Myocyte (in vitro differentiated cells): ENCODE results near the gene C9orf78. TPM values are rescaled to one million over a fixed set of nuclear protein-coding genes. Genes with fewer than 3 reads are reported as not detected.
A peak's percentile ranks its signal among the peaks of the same experiment; 100 is the strongest.
"Not testable (repeated sequence)": the region's sequence is repeated elsewhere in the genome, so short reads cannot be mapped to it uniquely, and the experiment has no call there.

ENCODE experiments used
- DNase-seq: peaks from one replicate; pipeline ENCODE4 v3.0.0-alpha.2; 2012; ENCODE audit warnings: low read depth
- total RNA-seq: library from RNA; depleted of rRNA; stranded (reverse); fragments of >200 nt; gene quantifications from 2 replicates; pipeline ENCODE4 v1.2.3, GENCODE V29; 2014

The C9orf78 gene
- total RNA-seq, 1 donor from 2014 or later, result 48.0 TPM

DNA sequence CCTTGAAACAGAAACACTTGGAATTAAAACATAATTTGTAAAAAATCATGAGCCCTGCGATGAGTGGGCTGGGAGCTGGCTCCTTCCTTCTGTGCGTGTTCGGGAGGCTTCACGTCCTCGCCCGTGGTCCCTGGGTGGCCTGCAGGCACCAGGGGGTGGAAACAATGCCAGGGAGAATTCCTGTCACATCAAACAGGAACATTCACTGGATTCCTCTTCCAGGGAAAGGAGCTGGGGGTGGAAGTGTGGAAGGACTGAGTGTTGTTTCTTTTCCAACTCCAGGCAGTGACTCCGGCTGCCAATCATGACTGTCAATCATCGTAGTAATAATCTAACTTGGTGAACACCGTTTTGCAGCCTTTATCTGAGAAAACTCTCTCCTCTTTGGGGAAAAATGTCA lies 21.4 kb downstream of the C9orf78 start:
- DNase-seq, result no peak

DNA sequence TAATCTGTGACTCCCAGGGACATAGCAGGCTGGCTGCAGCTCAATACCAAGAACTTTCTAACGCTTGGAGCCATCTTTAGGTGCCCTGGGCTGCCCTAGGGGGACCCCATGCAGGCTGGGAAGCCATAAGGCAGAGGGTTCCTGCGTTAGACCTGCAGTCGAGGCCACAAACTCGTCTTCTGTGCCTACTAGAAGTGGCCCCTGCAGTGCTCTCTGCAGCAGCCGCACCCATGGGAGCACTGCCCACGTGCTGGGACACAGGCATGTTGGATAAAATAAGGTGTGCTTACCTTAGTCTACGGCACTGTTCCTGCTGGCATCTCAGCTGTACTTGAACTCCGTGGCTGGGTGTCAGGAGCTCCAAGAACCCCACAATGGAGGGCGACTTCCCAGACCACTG lies 22.7 kb downstream of the C9orf78 start:
- no peak for DNase-seq

DNA sequence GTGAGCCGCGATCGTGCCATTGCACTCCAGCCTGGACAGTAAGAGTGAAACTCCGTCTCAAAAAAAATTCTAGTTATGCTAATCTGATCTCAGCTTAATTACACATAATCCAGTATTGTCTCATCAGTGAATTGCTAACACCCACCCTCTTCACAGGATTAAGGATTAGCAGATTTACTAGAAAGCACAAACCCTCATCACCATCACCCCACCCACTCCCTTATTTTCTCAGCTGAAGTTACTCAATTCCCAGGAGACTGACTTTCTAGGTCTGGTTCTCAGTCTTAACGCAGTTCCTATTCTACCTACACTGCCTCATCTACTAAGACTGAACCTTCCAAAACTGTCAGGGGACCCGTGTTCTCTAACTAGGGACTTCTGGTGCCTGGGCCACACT lies 23.1 kb downstream of the C9orf78 start:
- DNase-seq, result no peak

DNA sequence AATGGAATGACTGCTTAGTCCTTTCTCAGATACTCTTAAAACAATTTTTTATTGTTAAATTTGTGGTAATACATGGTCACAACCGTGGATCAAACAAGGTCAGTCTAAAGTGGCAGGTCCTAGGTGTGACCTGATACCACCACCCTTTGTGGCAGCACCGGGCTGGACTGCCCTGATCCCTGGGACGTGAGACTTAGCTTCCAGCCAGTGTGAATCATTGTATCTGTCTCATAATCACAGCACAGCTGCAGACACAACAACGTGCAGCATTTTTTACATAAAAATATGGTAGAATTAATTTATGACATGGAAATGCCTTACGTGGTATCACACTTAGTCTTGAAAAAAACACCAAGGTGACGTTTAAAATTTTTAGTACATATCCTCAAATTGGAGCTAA lies 24.3 kb downstream of the C9orf78 start:
- no peak for DNase-seq

DNA sequence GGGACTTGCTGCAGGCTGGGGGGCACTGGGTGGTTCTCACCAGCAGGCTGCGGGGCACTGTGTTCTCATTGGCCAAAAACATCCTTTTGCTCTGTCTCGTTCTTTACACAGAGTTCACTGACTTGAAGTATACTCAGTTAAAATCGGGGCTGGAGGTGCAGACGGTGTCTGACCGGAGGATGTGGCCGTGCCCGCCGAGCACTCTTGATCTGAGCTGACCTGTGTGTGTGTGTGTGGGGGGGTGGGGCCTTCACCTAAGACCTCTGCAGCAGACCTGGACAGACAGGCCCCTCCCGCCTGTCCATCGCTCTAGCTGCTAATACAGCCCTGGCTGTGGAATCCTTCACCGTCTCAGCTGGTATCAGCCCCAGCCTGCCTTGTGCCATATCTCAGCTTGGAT lies 25.0 kb downstream of the C9orf78 start:
- no peak for DNase-seq

DNA sequence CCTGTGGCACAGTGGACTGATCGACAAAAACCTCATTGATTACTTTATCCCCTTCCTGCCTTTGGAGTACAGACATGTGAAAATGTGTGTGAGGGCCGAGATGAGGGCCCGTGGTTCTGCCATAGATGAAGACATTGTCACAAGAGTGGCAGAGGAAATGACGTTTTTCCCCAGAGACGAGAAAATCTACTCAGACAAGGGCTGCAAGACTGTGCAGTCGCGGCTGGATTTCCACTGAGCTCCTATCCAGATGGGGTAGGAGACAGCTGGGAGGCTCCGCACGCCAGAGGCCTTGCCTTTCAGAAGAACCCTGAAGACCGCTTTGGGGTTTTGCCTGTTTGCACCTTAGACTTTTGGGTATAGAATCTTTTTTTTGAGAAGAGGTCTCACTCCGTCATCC lies 25.7 kb downstream of the C9orf78 start:
- no peak for DNase-seq

DNA sequence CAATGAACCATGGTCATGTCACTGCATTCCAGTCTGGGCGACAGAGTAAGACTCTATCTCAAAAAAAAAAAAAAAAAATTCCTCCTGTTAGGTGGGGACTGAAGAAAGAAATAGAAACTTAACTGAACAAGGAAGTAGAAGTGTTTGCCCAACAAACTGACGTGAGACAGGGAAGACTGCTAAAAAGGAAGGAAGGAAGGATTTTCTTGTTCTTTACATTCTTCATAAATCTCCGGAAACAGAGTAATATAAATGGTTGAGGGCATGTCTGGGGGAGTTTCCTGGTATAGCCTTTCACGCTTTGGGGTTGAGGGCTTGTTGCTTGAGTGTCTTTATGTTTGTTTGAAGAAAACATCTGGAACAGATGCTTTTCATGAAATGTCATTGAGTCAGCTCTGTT lies 29.0 kb downstream of the C9orf78 start:
- no peak for DNase-seq

DNA sequence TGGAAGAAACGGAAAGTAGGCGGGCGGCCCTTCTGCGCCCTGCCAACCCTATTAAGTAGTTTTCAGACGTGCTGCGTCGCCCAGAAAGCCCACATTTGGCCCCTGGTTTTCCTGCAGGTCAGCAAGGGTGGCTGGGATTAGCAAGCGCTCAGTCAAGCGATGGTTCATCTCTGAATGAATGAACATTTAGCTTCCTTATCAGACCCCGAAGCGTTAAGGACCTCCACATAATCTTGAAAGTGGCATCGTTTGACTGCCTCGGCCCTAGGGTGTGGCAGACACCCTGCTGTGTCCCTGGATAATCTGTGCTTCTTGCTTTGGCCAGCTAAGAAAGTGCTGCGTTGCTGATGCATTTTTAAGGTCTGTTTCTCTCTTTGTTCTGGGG lies 31.4 kb downstream of the C9orf78 start:
- no peak for DNase-seq

DNA sequence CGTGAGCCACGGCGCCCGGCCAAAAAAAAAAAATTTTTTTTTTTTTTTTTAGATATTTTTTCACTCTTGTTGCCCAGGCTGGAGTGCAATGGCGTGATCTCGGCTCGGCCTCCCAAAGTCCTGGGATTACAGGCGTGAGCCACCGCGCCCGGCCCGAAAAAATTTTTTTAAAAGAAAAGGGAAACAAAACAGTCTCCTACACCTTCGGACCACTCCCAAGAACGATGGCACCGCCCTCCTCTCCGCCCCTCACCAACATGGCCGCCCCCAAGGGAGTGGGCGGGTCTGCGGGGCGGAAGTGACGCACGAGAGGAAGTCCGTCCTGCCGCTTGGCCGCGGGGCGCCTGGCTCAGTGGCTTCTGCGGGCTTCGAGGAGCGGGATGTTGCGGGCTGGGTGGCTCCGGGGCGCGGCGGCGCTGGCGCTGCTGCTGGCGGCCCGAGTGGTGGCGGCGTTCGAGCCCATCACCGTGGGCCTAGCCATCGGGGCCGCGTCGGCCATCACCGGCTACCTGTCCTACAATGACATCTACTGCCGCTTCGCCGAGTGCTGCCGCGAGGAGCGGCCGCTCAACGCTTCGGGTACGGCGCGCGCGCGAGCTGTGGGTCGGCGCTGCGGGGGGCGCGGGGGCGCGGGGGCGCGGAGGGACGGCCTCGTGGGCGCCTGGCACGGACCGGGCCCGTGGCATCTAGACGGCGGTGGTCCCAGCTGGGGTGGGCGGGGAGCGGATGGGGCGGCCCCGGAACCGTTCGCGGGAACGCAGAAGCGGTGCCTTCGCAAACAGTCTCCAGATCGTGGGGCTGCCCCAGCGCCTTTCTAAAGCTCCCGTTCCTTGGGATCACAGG lies 32.0 kb downstream of the C9orf78 start, which contains the start of gene TOR1B:
Gene TOR1B (plus strand): TSS at position 352 of the 843 bp plus-strand sequence. CDS start 29 bp downstream, at position 381.
- peak; percentile 95 for DNase-seq

DNA sequence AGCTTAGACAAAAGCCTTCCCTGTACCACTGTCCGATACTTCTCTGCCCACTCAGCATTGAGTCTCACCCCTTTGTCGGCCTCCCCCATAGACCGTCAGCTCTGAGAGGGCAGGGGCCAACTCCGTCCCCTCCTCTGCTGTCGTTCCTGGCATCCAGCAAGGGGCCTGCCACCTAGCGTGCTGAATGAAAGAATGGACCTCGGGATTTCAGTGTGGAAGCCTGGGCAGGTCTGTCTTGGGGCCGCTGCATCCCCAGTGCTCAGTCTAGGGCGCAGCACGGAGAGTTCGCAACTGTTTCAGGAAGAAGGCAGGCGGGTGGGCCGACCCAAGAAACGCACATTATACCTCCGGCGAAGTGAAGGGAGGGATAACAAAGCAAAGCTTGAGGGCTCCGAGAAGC lies 33.6 kb downstream of the C9orf78 start:
- DNase-seq, result no peak

DNA sequence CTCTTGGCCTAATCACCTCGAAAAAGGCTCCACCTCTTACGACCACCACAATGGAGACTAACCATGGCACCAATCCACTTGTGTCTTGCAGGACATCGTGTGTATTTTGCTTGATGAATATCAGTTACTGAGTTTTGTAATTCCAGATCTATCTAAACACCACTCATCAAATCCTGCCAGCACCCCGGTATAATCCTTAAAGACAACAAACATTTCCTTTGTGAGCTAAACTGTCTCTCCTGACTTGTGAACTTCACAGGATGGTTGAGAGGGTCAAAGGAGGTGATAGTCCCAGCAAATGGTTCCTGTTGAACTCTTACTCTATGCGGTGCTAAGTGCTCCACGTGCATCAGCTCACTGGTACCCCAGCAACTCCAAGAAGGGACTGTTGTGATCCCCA lies 36.1 kb downstream of the C9orf78 start:
- no peak for DNase-seq

DNA sequence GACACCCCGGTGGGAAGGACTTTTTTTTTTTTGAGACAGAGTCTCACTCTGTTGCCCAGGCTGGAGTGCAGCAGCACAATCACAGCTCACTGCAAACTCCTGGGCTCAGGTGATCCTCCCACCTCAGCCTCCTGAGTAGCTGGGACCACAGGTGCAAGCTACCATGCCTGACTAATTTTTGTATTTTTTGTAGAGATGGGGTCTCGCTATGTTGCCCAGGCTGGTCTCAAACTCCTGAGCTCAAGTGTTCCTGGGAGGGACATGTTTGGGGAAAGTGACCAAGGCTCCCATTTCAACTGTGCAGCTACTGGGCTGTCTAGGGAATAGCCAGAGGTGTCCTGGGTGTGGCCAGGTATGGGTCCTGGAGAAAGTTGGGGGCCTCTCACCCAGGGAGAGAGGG lies 39.0 kb downstream of the C9orf78 start:
- DNase-seq, result not testable (repeated sequence)

DNA sequence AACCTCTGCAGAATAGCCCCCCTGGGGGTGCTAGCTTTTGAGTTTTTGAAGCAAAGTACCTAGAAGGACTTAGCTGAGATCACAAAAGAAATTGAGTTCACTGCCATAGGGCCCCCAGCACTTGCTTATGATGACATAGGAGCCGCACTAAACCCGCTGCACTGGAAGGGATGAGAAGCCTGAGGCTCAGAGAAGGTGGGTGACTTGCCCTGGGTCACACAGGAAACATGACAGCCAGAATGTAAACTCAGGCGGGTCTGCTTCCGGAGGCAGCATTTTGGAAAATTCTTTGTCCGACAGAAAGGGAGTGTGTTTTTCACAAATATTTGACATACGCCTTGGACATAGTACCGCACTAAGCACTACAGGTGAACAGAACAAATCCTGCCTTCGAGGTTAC lies 40.5 kb downstream of the C9orf78 start:
- no peak for DNase-seq

DNA sequence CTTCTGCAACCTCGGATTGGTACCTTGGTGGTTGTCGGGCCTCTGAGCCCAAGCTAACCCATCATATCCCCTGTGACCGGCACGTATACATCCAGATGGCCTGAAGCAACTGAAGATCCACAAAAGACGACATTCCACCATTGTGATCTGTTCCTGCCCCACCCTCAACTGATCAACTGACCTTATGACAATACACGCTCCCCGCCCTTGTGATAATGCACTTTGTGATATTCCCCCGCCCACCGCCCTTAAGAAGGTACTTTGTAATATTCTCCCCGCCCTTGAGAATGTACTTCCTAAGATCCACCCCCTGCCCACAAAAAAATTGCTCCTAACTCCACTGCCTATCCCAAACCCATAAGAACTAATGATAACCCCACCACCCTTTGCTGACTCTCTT lies 48.6 kb downstream of the C9orf78 start:
- DNase-seq, result no peak

DNA sequence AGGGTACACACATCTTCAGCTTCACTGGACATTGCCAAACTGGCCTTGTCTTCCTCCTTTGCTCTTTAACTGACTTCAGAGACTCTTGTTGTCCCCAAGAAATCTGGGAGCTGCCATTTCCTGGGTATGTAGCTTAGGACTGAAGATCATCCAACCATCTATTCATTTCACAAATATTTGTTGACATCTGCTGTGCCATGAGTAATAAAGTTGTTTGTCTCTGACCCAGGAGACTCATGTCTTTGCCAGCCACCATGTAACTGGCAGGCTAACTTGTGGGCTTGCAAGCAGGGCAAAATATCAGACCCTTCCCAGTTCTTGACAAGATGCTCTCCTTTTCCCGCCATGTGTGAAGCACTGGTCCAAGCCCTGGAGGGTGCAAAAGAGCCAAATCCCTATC lies 49.2 kb downstream of the C9orf78 start:
- no peak for DNase-seq

DNA sequence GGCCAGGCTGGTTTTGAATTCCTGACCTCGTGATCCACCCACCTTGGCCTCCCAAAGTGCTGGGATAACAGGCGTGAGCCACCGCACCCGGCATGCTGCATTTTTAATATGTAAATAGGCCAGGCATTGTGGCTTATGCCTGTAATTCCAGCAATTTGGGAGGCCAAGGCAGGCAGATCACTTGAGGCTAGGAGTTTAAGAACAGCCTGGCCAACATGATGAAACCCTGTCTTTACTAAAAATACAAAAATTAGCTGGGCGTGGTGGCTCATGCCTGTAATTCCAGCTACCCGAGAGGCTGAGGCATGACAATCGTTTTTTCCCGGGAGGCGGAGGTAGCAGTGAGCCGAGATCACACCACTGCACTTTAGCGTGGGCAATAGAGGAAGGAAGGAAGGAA lies 50.1 kb downstream of the C9orf78 start:
- not testable (repeated sequence) for DNase-seq

DNA sequence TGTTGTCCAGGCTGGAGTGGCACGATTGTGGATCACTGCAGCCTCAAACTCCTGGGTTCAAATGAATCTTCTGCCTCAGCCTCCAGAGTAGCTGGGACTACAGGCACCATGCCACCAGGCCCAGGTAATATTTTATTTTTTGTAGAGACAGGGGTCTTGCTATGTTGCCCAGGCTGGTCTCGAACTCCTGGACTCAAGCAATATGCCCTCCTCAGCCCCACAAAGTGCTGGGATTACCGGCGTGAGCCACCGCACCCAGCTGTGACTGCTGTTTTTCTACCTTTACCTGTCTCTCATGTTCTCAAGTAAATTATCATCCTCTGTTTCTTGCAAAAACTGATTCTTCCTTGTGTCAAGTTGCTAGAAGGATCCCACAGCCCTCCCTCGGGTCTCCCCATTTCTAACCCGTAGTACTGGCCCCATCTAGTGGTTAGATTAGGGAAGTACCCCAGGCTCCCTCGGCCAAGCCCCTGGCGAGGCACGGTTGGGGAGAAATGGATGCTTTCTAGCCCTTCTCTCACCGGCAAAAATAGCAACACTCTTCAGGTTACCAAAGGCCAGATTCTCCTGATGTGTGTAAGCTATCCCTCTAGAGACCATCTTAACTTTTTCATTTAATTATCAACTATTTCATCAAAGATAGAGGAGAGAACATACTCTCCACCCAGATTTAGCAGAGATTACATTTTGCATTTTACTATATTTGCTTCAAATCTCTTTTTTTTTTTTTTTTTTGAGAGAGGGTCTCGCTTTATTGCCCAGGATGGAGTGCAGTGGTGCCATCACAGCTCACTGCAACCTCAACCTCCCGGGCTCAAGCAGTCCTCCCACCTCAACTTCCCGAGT lies 51.3 kb downstream of the C9orf78 start:
- peak; percentile 76 for DNase-seq

DNA sequence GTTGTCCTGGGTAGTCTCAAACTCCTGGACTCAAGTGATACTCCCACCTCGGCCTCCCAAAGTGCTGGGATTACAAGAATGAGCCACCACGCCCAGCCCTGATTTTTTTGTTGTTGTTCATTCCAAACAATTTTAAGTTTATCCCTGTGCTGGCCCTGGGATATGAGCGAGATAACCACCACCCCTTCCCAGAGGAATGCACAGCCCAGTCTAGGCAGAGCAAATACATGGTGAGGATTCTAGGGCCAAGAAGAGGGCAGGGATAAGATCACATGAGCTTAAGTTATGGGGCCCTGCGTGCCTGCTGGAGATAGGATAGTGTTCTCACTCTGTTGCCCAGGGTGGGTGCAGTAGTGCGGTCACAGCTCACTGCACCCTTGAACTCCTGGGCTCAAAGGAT lies 53.1 kb downstream of the C9orf78 start:
- DNase-seq, result no peak

DNA sequence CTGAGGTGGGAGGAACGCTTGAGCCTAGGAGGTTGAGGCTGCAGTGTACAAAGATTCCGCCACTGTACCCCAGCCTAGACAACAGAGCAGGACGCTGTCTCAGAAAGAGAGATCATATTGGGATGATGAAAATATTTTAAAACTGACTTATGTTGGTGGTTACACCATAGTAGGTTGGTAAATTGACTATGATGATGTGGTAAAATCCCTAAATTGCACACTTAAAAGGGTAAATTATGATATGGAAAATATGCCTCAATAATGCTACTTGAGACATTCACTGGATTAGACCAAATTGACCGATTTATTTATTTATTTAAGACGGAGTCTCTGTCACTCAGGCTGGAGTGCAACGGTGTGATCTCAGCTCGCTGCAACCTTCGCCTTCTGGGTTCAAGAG lies 53.9 kb downstream of the C9orf78 start:
- no peak for DNase-seq

DNA sequence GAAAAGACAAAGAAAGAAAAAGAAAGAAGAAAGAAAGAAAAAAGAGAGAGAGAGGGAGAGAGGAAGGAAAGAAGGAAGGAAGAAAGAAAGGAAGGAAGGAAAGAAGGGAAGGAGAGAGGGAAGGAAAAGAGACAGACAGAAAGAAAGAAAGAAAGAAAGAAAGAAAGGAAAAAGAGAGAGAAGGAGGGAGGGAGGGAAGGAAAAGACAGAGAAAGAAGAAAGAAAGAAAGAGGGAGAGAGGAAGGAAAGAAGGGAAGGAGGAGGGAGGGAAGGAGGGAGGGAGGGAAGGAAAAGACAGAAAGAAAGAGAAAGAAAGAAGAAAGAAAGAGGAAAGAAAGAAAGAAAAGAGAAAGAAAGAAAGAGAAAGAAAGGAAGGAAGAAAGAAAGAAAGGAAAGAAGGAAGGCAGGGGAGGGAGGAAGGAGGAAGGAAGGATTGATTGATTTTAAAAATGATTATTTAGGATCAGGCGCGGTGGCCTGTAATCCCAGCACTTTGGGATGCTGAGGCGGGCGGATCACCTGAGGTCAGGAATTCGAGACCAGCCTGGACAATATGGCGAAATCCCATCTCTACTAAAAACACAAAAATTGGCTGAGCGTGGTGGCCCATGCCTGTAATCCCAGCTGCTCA lies 55.4 kb downstream of the C9orf78 start:
- no peak for DNase-seq

DNA sequence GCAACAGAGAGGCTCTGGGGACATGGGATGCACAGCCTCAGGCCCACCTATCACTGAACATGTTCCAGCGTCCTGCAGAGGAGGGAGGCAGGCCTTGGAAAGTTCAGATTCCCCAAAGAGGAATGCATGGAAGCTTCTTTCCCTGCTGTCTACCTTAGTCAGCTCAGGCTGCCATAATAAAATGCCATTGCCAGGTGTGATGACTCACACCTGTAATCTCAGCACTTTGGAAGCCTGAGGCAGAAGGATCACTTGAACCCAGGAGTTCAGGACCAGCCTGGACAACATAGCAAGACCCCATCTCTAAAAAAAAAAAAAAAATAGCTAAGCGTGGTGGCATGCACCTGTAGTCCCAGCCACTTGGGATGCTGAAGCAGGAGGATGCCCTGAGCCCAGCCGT lies 56.6 kb downstream of the C9orf78 start:
- DNase-seq, result no peak

DNA sequence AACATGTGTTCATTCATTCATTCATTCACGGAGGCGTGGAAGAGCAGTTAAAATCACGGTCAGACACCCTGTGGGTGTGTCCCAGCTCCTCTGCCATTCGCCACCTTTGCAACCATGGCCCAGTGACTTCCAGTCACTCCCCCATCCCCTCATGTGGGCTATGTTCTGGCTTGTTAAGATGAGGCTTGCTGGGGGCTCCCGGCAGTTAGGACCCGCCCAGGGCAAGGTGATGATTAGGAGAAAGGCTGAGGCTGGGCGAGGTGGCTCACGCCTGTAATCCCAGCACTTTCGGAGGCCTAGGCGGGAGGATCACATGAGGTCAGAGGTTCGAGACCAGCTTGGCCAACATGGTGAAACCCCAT lies 57.3 kb downstream of the C9orf78 start:
- no peak for DNase-seq
